AG10803 (cell line): ENCODE results near the gene TBX4.

Experiments used
- DNase-seq: peaks from one replicate; pipeline ENCODE4 v3.0.0; 2010; ENCODE audit warnings: low read depth
- H3K4me3 ChIP-seq: 2 replicates; pipeline ENCODE4 v1.5.1; 2011; ENCODE audit warnings: mild to moderate bottlenecking, low read length, control low read depth
- TF ChIP-seq, protein P1 (sequence below): conservative IDR thresholded peaks from 2 replicates; pipeline ENCODE4 v1.5.1; 2011; ENCODE audit warnings: mild to moderate bottlenecking, low read length, control low read depth, inconsistent platforms

The TBX4 gene

DNA sequence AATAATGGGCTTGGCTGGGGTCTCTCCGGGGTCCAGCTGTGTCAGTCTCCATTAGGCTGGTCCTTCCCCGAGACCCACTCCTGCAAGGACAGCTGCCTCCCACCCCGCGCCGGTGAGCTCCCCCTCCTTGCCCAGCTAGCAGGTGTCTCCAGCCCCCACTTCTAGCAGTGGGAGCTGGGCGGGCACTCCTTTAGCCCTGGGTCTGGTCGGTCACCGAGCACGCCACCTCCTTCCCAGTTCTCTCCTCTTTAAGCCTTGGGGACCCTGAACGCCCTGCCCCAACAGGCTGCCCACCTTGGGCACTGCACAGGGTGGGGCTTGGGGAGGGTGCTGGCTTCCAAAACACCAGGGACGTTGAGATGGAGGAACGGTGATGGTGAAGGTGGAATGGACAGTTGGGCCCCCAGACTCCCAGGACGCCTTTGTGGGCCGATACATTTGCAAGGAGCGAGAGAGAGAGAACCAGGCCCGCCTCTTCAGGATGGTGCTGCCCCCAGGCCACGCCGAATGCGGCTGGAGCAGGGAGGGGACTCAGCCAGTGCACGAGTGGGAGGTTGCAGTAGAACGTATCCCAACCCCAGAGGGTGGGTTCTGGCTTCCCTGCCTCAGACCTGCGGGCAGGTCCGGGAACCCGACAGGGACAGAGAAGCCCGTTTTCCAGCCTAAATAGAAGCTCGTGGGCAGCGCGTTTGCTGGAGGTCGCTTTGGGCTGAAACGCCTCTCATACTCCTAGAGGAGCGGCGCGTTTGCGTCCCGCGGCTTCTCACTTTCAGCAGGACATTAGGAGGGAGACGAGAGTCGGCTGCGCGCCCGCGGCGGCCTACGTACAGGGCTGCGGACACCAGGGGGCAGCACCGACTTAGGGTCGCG is 41.8 kb upstream of the TBX4 start:
- H3K4me3 ChIP-seq, result no peak overlapping the region
- TF ChIP-seq, protein P1, sequence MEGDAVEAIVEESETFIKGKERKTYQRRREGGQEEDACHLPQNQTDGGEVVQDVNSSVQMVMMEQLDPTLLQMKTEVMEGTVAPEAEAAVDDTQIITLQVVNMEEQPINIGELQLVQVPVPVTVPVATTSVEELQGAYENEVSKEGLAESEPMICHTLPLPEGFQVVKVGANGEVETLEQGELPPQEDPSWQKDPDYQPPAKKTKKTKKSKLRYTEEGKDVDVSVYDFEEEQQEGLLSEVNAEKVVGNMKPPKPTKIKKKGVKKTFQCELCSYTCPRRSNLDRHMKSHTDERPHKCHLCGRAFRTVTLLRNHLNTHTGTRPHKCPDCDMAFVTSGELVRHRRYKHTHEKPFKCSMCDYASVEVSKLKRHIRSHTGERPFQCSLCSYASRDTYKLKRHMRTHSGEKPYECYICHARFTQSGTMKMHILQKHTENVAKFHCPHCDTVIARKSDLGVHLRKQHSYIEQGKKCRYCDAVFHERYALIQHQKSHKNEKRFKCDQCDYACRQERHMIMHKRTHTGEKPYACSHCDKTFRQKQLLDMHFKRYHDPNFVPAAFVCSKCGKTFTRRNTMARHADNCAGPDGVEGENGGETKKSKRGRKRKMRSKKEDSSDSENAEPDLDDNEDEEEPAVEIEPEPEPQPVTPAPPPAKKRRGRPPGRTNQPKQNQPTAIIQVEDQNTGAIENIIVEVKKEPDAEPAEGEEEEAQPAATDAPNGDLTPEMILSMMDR, result no peak; the same call in 1 of the 2 replicates

DNA sequence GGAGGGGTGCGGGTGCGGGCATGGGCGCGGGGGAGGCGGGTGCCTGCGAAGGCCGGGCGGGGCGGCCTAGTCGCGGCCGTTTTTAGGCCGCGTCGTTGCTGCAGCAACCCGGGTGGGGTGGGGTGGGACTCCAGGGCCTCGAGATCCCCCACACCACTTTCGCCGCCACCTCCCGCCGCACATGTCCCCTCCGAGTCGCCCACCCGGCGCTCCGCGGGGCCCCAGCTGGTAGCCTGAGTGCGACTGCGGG is 41.3 kb upstream of the TBX4 start:
- peak; percentile 43 for DNase-seq
- TF ChIP-seq, protein P1, result no peak
- peak overlapping the region; percentile 67 for H3K4me3 ChIP-seq

More for the DNA sequence above, 41.8 kb upstream of the TBX4 start:
- no peak for DNase-seq

DNA sequence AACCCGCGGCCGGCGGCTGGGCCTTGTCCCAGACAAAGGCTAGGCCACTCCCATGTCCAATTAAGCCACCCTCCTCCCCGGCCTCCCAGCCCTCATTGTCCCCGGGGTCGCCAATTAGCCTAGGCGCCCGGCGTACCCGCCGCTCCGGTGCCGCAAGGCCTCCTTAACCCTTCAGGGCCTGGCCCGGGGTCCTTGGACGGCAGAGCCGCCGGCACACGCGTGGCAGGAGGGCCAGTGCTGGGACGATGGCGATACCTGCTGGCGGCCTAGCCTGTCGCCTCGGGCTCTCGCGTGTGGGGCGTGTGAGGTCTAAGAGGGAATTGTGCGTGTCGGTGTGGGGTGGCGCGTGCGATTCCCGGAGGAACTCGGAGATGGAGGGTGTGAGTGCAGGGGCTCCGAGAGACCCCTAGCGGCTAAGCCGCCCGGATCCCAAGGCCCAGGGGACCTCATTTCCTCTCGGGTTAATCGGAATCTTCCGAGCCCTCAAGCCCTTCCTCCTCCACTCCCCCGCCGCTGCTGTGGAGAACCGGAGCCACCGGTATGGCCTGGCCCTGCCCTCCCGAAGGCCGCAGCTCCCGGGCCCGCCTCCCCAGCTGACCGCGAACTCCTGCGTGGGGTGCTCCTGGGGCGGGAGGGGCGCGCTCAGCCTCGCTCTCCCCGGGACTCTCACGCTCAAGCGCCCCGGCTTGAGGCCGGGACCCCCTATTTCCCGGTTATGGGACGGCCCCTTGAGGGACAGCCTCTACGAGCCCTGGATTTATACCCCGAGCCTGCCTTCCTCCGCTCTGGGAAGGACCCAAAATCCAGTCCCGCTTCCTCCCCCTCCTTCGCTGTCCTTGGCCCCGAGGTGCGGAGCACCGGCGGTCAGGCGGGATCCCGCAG is 40.7 kb upstream of the TBX4 start:
- TF ChIP-seq, protein P1, result peak; percentile 18
- peak; percentile 58 for DNase-seq
- peak overlapping the region; percentile 67 for H3K4me3 ChIP-seq

DNA sequence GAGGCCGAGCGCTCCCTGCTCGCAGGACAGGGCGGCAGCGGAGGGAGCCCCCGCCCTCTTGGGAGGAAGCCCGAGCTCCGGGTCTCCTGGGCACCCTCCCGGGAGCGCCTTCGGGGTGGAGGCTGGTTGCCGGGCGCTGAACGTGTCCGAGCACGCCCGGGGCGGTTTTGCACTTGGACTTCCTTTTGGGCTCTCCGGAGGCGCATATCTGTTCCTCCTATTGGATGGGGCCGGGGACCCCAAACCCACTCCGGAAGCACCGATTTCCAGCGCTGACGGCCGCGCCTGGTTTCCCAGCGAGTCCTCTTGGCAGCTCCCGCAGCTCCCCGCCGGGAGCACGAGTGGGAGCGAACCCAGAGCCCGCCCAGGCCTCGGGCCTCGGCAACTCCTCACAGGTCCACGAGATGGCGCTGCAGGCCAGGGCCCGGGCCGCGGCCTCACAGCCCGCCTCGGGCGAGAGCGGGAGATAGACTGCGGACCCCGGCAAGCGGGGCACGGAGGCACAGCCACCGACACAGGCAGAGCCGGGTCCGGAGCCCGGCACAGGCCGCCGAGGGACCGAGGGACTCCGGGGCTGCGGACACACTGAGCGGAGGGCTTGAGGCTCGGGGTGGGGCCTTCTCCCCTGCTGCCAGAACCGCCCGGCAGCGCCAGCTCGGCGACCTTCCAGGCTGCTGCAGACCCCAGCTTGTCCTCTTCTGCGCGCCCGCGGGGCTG is 39.9 kb upstream of the TBX4 start:
- peak; percentile 71 for DNase-seq
- peak overlapping the region; percentile 67 for H3K4me3 ChIP-seq
- TF ChIP-seq, protein P1, result peak; percentile 81

DNA sequence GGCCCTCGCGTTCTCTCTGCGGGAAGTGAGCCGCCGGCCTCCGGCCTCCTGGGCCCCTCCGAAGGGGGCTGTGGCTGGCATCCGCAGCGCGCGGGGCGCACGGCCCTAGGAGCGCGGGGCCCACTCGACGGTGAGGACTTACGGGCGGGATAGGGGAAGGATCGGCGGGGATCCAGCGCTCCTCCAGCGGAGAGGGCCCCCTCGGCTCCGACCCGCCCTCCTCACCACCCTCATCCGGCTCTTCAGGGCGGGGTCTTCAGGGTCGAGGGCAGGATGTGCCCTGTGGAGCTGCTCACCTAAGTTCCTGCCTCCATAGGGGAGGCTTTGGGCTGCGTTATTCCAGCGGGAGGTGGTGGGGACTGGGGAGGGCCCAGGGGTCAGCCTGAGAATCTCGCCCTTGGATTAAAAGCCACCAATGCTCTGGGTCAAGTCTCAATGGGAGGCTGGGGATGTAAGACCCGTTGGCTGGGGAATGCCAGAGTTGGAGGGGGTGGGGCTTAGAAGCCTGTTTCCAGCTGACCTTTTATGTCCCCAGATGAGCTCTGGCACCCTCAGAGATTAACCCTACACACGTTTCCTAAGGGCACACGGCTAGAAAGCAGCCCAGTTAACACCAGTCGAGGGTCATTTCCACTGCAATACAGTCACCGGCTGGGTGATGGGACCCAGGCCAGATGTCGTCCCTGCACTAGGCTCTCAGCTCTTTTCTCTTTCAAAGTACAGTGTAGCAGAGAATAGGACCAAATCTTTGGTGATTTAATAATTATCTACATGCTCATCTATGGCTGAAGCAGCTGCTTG is 39.2 kb upstream of the TBX4 start:
- DNase-seq, result no peak
- H3K4me3 ChIP-seq, result peak overlapping the region; percentile 67
- TF ChIP-seq, protein P1, result no peak

DNA sequence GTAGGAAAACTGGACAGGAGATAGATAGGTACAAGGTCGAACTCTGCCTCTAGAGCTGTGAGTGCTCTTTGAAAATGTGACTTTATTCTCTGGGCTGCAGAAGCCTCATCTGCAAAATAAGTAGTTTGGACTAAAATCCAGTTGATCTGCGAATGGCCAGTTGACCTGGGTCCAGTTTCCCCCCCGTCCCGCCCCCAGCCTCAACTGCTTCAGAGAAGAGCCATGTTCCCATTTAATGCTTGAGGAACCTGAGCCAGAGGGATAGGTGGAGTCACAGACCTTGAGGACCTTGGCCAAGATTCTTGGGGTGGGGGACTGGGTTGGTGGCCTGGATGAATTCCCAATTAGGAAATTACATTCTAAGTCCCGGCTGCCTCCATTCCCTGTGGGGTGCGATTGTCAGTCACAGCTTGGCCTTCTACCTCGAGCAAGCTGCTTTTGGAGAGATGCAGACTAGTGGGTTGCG is 38.5 kb upstream of the TBX4 start:
- TF ChIP-seq, protein P1, result no peak
- no peak for DNase-seq
- H3K4me3 ChIP-seq, result no peak overlapping the region; the same call in 1 of the 2 replicates
